GM12874 (cell line): ENCODE results near the gene HTRA2.

Experiments
- TF ChIP-seq, protein P1 (sequence below): IDR thresholded peaks from 2 replicates; pipeline ENCODE4 v1.5.1; 2011; ENCODE audit warnings: low read depth, mild to moderate bottlenecking, control low read depth, low read length, moderate library complexity; ENCODE audit not compliant: insufficient read depth

The HTRA2 gene

GRCh38 chr2:74534411-74534810, 4.7 kb downstream of the HTRA2 start:
- TF ChIP-seq, protein P1, sequence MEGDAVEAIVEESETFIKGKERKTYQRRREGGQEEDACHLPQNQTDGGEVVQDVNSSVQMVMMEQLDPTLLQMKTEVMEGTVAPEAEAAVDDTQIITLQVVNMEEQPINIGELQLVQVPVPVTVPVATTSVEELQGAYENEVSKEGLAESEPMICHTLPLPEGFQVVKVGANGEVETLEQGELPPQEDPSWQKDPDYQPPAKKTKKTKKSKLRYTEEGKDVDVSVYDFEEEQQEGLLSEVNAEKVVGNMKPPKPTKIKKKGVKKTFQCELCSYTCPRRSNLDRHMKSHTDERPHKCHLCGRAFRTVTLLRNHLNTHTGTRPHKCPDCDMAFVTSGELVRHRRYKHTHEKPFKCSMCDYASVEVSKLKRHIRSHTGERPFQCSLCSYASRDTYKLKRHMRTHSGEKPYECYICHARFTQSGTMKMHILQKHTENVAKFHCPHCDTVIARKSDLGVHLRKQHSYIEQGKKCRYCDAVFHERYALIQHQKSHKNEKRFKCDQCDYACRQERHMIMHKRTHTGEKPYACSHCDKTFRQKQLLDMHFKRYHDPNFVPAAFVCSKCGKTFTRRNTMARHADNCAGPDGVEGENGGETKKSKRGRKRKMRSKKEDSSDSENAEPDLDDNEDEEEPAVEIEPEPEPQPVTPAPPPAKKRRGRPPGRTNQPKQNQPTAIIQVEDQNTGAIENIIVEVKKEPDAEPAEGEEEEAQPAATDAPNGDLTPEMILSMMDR, result no peak

DNA sequence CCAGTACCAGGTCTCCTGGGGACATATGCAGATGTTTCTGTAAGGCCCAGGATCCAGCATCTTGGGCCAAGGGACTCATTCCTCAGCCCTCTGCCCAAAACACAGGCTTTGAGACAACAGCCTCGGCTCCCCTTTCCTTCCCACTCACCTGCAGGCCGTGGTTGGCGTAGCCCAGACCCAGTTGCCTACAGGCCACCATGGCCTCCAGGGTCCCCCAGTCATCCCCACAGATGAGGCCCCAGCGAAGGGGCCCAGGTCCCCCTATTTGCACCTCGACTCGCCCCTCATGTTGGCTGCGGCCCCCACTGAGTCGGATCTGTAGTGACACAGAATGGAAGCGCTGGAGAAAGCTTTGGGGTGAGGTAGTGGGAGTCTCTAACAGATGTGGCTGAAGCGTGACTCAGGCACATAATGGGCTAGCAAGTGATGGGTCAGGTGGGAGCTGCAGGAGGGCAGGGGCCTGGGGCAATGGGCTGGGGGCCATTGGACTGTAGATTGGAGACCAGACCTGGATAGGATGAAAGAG, 5.8 kb downstream of the HTRA2 start:
- TF ChIP-seq, protein P1, result no peak

DNA sequence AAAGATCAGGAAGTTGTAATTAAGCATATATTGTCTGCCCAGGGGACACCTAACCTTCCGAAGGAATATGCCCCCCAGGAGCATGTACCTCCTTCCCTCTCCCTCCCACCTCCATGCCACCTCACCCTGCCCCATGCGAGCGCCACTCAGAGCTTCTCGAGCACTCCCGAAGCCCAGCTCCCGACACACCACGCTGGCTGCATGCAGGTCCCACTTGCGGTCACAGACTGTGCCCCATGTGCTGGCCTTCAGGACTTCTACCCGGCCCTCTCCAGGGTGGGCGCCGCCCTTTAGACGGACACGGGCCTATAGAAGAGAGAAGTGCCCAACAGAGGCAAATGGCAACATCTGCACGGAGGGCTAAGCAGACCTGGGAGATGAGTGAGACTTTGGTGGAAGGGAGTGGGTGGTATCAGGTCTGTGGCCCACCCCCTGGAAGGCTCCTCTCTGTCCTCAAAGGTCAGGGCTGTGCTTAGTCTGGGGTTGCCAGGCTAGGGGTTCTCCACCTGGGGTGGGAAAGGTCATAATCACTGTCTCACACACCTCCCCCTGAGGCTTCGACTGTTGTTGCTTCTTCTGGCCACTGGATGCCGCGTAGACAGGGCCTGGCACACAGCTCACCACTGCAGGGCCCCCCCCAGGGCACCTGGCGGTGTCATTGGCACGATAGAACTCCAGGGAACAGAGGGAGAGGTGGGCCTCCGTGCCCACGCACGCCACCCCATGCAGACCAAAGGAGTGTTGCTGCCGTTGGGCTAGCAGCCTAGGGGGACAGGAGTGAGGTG, 6.6 kb downstream of the HTRA2 start:
- TF ChIP-seq, protein P1, result no peak

DNA sequence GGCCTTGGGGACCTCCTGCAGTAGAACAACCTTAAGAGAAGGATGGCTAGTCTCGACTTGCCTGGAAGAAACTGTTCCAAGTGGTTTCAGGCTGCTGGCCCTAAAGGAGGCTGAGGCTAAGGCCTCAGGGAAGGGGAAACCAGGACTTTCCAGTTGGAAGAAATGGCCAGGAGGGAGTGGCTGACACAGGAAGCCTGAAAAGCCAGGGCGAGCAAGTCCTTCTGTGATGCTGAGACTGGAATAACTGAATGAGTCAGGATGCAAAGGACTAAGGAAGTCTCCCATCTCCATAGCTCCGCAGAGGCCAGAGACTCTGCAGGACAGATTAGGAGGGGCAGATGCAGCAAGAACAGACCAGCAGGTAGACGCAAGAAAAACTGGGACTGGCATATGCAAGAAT, 7.4 kb downstream of the HTRA2 start:
- TF ChIP-seq, protein P1, result no peak

GRCh38 chr2:74538881-74539339, 9.2 kb downstream of the HTRA2 start:
- TF ChIP-seq, protein P1, result no peak

DNA sequence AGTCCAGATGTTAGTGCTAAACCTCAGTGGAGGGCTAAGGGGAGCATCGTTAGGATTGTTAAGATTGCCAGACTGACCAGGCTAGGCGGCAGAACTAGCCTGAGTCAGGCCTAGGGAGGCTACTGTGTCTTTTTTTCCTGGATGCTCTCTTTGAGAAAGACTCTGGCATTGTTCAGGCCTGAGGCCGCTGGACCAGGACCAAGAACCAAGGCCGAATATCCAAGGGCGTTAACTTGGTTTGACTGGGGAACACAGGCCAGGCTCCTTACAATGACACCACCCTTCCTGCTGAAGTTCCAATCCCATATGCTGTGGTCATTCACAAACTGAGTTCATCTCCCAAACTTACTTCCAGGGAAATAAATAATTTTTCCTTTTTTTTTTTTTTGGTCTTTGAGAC, 10.6 kb downstream of the HTRA2 start:
- TF ChIP-seq, protein P1, result no peak

DNA sequence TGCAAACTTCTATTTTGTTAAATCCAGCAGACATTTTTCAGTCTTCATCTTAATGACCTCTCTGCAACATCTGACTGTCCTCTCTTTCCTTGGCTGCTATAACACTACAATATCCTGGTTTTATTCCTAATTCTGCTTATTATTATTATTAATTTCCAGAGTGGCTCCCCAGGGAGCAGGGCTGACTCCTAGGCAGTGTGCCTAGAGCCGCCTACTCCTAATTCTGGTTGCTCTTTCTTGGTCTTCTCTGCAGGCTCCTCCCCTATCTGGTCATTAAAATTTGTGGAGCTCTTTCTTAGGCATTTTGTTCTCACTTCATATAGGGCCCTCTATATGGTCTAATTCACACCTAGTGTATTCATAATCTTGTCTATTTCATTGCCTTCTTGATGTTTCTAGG, 13.2 kb downstream of the HTRA2 start:
- TF ChIP-seq, protein P1, result no peak
